Fibroblast of the aortic adventitia (primary cell): Measurements from ENCODE around the gene JARID2. TPM values are rescaled to one million over a fixed set of nuclear protein-coding genes. Genes with fewer than 3 reads are reported as not detected.
A peak's percentile ranks its signal among the peaks of the same experiment; 100 is the strongest.

Source experiments
- DNase-seq: peaks from one replicate; pipeline ENCODE4 v3.0.0-alpha.2; 2010; ENCODE audit warnings: low read depth
- H3K4me3 ChIP-seq: 2 replicates; pipeline ENCODE4 v1.5.1; 2011; ENCODE audit warnings: low read depth, mild to moderate bottlenecking, control low read depth, low read length, moderate library complexity
- total RNA-seq: library from RNA; depleted of rRNA; stranded (reverse); fragments of >200 nt; gene quantifications from 2 replicates; pipeline ENCODE4 v1.2.3, GENCODE V29; 2012; ENCODE audit warnings: low replicate concordance
- TF ChIP-seq, protein P1 (sequence below): IDR thresholded peaks from 2 replicates; pipeline ENCODE4 v1.5.1; 2011; ENCODE audit warnings: mild to moderate bottlenecking, low read length, control low read depth, inconsistent platforms; ENCODE audit not compliant: insufficient read depth

JARID2 gene
- total RNA-seq, 1 donor = 8.3 TPM

DNA sequence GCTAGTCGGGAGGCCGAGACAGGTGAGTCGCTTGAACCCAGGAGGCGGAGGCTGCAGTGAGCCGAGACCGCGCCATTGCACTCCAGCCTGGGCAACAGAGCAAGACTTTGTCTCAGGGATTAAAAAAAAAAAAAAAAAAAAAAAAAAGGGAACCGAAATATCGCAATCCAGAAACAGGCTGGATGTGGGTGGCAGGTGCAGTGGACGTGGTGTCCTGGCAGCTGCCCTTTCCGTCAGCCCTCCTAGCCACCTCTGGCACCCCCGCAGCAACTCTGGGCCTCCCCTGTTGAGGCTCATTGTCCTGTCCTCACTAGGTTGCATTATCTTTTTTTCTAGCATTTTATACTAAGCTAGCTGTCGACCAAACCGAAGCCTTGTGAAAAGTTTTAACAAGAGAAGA is 303.5 kb downstream of the JARID2 start:
- TF ChIP-seq, protein P1, sequence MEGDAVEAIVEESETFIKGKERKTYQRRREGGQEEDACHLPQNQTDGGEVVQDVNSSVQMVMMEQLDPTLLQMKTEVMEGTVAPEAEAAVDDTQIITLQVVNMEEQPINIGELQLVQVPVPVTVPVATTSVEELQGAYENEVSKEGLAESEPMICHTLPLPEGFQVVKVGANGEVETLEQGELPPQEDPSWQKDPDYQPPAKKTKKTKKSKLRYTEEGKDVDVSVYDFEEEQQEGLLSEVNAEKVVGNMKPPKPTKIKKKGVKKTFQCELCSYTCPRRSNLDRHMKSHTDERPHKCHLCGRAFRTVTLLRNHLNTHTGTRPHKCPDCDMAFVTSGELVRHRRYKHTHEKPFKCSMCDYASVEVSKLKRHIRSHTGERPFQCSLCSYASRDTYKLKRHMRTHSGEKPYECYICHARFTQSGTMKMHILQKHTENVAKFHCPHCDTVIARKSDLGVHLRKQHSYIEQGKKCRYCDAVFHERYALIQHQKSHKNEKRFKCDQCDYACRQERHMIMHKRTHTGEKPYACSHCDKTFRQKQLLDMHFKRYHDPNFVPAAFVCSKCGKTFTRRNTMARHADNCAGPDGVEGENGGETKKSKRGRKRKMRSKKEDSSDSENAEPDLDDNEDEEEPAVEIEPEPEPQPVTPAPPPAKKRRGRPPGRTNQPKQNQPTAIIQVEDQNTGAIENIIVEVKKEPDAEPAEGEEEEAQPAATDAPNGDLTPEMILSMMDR = no peak
- no peak overlapping the region for H3K4me3 ChIP-seq
- no peak for DNase-seq

DNA sequence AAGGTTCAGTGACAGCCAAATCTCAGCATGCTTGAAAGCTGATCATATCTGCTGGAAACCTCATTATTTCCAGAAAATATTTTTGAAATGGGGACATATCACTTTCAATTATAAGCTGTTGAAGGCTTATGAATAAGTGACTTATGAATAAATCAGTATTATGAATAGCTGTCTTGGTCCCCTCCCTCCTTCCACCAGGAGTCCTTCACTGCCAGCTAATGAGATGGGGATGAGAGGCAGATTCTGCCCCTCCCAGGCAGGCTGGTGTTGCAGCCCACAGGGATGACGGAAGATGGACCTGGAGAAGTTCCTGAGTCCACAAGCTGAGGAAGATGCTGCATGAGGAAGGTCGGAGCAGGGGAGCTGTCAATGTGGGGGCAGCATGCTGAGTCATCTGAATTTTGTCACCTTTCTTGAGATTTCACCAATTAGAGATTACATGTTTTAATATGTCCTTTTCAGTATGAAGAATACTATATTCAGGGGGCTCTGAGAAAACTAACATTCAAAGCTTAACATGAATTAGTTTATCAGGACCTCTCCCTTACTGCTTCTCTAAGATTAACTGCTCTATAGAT is 304.8 kb downstream of the JARID2 start:
- TF ChIP-seq, protein P1 = no peak
- H3K4me3 ChIP-seq = no peak overlapping the region
- no peak for DNase-seq

DNA sequence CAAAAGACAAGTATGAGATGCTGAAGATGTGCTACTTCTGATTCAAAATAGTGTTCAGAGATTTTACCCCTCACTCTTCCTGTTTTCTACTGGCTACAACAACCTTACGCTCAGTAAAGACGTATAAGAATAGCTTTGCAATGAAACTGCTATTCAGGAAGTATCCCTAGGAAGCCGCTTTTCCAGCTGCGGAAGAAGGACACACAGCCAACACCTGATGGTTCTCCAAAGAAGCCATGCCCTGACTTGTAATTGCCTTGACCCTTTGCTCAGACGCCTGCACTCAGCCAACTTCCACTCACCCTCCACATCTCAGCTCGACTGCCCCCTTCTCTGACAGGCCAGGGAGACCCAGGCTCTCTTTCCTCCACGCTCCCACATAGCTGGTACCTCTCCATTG is 305.4 kb downstream of the JARID2 start:
- no peak overlapping the region for H3K4me3 ChIP-seq
- TF ChIP-seq, protein P1 = no peak
- no peak for DNase-seq

DNA sequence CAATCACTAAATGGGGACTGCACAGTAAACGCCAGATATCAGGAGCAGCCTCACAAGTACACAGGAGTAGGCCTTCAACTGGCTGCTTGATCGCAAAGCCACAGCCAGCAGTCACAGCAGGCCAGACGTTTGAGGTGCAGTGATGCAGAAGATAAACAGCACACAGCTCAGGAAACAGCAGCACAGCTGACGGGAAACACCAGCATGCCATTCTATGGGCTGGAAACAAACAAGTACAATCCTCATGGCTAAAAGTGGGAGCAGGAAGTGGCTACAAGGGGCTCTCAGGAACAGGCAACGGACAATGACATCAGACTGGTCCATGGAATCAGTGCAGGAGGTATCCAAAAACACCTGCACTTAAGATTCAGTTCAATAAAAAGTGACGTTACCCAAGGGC is 305.9 kb downstream of the JARID2 start:
- no peak for DNase-seq
- no peak overlapping the region for H3K4me3 ChIP-seq
- TF ChIP-seq, protein P1 = no peak

DNA sequence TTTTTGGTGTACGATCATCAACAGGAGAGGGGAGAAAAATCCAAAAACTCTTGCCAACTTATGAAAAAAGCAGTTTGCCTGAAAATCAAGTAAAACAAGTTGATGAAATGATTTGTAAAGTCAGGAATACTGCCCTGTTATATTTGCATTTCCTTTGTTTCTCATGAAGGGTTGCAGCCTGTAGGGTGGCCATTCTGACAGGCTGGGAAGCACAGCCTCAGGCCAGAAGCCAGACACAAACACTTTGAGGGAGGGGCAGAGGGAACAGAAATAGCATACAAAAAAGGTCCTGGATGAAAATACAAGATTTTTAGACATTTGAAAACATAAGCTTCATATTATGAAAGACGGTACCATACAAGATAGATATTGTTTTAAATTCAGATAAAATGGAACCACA is 307.2 kb downstream of the JARID2 start:
- TF ChIP-seq, protein P1 = no peak
- DNase-seq = peak; percentile 15
- H3K4me3 ChIP-seq = no peak overlapping the region

DNA sequence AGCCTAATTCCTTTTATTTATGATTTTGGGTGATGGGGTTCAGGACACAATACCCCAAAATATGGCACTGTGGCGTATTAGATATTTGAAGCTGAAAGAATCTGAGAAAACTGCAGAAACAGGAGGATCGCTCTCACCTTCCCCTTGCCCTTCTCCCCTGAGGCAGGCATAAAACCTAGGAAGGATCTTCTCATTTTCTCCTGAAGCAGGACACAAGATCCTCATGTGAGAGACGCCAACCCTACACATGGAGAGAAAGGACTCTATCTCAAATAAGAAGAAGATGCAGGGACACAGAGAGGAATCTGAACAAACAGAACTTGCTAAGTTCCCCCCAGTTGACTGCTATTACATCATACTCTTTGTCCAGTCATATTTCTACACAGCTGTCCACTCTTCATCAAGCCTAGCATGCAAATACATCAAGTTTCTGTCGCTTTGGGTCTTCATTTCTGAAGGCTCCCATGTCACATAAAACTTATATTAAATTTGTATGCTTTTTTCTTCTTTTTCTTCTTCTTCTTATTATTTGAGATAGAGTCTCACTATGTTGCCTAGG is 307.9 kb downstream of the JARID2 start:
- no peak for DNase-seq
- TF ChIP-seq, protein P1 = no peak
- no peak overlapping the region for H3K4me3 ChIP-seq

DNA sequence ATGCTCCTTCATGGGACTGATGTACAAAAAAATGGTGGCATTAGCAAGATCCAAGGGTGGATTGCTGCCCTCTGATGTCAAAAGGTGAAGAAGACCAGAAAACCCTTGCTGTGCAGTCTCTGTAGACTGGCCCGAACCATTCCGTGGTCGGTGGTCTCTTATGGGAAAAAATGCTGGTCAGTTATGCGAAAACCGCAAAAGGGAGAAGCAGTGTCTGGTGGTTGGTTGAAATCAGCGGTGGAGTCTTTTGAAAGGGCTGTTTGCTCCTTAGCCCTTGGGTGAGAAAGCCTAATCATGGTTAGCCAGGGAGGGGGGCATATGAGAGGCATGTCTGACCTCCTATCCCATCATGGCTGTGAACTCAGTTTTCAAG is 308.8 kb downstream of the JARID2 start:
- DNase-seq = no peak
- TF ChIP-seq, protein P1 = no peak
- no peak overlapping the region for H3K4me3 ChIP-seq
